Karpas-422 (cell line): Measurements from ENCODE around the gene ITGAD. TPM values are rescaled to one million over a fixed set of nuclear protein-coding genes. Genes with fewer than 3 reads are reported as not detected.

Source experiments
- DNase-seq: peaks from one replicate; pipeline ENCODE4 v3.0.0-alpha.2; 2015
- H2AFZ ChIP-seq: fragments of 200-600 bp; sonication (generic); 2 replicates; pipeline ENCODE4 v1.6.1; 2014; ENCODE audit warnings: antibody characterized with exemption, low read length, mixed read lengths
- H3K27ac ChIP-seq: fragments of 200-600 bp; sonication (generic); 2 replicates; pipeline ENCODE4 v1.5.1; 2014; ENCODE audit warnings: mild to moderate bottlenecking, low read length, moderate library complexity
- H3K27me3 ChIP-seq: fragments of 200-600 bp; sonication (generic); 2 replicates; pipeline ENCODE4 v1.6.1; 2014; ENCODE audit warnings: low read length, mixed read lengths
- H3K36me3 ChIP-seq: fragments of 200-600 bp; sonication (generic); 2 replicates; pipeline ENCODE4 v1.6.1; 2014; ENCODE audit warnings: low read length, mixed read lengths; ENCODE audit not compliant: insufficient read depth
- H3K4me1 ChIP-seq: fragments of 200-600 bp; sonication (generic); 2 replicates; pipeline ENCODE4 v1.6.1; 2014; ENCODE audit warnings: mild to moderate bottlenecking, low read length, mixed read lengths
- H3K4me2 ChIP-seq: fragments of 200-600 bp; sonication (generic); 2 replicates; pipeline ENCODE4 v1.6.1; 2014; ENCODE audit warnings: low read length, low read depth, mild to moderate bottlenecking; ENCODE audit not compliant: poor library complexity, severe bottlenecking
- H3K4me3 ChIP-seq: fragments of 200-600 bp; sonication (generic); 2 replicates; pipeline ENCODE4 v1.5.1; 2014; ENCODE audit warnings: mild to moderate bottlenecking, antibody characterized with exemption, low read length, mixed read lengths
- H3K79me2 ChIP-seq: fragments of 200-600 bp; sonication (generic); 2 replicates; pipeline ENCODE4 v1.6.1; 2014; ENCODE audit warnings: mild to moderate bottlenecking, low read length, mixed read lengths
- H3K9ac ChIP-seq: fragments of 200-600 bp; sonication (generic); 2 replicates; pipeline ENCODE4 v1.6.0; 2014; ENCODE audit warnings: low read length
- H3K9me2 ChIP-seq: fragments of 200-600 bp; sonication (generic), shearing (Covaris generic); replicated peaks from 2 replicates; pipeline ENCODE4 v1.6.0; 2014; ENCODE audit warnings: mild to moderate bottlenecking, low read length, moderate library complexity; ENCODE audit not compliant: insufficient read depth
- H3K9me3 ChIP-seq: fragments of 300-700, 200-600 bp; sonication (generic); 2 replicates; pipeline ENCODE4 v1.6.1; 2014; ENCODE audit warnings: low read length, mixed read lengths
- H4K20me1 ChIP-seq: fragments of 200-600 bp; sonication (generic); 2 replicates; pipeline ENCODE4 v1.6.1; 2014; ENCODE audit warnings: mild to moderate bottlenecking, antibody characterized with exemption, low read length, low read depth; ENCODE audit not compliant: insufficient read depth
- total RNA-seq: library from RNA; depleted of rRNA; stranded (reverse); fragments of >200 nt; shearing (Covaris generic); gene quantifications from 2 replicates; pipeline ENCODE4 v1.2.3, GENCODE V29; 2014; ENCODE audit warnings: low replicate concordance

The ITGAD gene
- total RNA-seq, 1 experiment from 2014 or later: not detected

- Histone ChIP-seq H3K4me3 (no peak overlapping the region), H2AFZ (no peak overlapping the region), H3K27me3 (no peaks in the 10 kb centered on the region), H3K36me3 (no peaks in the 10 kb centered on the region), H3K27ac (no peak overlapping the region), H3K9ac (no peak overlapping the region), H4K20me1 (no peaks in the 10 kb centered on the region), H3K4me2 (no peak overlapping the region), H3K9me2 (no peaks in the 10 kb centered on the region), H3K4me1 (no peaks in the 10 kb centered on the region), H3K9me3 (no peaks in the 10 kb centered on the region), H3K79me2 (no peaks in the 10 kb centered on the region)
- no peak for DNase-seq
Measured at GRCh38 chr16:31362476-31363405, 30.4 kb upstream of the ITGAD start.

DNA sequence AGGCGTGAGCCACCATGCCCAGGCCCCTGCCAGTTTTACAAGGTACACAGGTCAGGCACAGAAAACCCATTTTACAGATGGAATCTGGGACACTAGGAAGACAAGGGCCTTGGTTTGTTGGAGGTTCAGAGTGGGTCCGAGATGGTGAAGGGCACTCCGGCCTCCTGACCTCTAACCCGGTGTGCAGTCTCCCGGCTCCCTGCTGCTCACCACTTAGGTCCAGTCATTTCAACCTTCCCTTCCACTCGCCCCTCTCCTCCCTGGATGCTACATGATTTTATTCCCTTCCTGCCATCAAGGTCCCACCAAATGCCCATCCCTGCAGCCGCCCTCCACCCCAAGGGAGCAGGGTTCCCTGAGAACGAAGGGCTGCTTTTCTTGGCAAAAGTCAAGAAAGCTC, 29.4 kb upstream of the ITGAD start:
- DNase-seq: no peak
- Histone ChIP-seq H3K4me2 (no peak overlapping the region), H3K27ac (no peak overlapping the region), H3K9ac (no peak overlapping the region), H3K27me3 (no peaks in the 10 kb centered on the region), H3K9me3 (no peaks in the 10 kb centered on the region), H4K20me1 (no peaks in the 10 kb centered on the region), H2AFZ (no peak overlapping the region), H3K4me1 (no peaks in the 10 kb centered on the region), H3K79me2 (no peaks in the 10 kb centered on the region), H3K36me3 (no peaks in the 10 kb centered on the region), H3K4me3 (no peak overlapping the region), H3K9me2 (no peaks in the 10 kb centered on the region)

DNA sequence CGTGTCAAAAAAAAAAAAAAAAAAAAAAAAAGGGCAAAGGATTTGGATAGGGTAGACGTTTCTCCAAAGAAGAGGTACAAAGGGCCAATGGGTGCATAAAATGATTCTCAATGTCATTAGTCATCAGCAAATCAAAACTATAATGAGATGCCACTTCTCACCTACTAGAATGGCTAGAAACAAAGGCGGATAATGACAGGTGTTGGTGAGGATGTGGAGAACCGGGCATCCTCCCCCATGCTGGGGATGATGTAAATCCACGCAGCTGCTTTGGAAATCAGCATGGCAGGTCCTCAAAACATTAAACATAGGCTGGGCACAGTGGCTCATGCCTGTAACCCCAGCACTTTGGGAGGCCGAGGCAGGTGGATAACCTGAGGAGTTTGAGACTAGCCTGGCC, 28.7 kb upstream of the ITGAD start:
- Histone ChIP-seq H3K9ac (no peak overlapping the region), H3K9me2 (no peaks in the 10 kb centered on the region), H3K79me2 (no peaks in the 10 kb centered on the region), H3K27me3 (no peaks in the 10 kb centered on the region), H2AFZ (no peak overlapping the region), H3K36me3 (no peaks in the 10 kb centered on the region), H3K4me3 (no peak overlapping the region), H4K20me1 (no peaks in the 10 kb centered on the region), H3K4me2 (no peak overlapping the region), H3K27ac (no peak overlapping the region), H3K4me1 (no peaks in the 10 kb centered on the region), H3K9me3 (no peaks in the 10 kb centered on the region)
- DNase-seq: no peak

DNA sequence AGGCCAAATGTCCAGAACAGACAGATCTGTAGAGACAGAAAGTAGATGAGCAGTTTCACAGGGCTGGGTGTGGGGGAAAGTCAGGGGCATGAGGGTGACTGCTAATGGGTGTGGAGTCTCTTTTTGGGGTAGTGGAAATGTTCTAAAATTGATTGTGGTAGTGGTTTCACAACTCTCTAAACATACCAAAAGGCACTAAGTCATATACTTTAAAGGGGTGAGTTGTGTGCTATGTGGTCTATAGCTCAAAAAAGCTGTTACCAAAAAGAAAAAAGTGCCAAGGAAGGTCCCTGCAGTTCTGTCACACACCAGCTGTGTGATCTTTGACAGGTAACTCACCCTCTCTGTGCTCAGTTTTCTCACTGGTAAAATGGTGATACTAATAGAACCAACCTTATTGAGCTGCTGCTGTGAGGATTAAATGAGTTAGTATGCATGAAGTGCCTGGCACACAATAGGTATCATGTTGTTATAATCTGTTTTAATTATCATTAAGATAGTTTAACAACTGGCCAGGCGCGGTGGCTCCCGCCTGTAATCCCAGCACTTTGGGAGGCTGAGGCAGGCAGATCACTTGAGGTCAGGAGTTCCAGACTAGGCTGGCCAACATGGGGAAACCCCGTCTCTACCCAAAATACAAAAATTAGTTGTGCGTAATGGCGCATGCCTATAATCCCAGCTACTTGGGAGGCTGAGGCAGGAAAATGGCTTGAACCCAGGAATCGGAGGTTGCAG, 27.8 kb upstream of the ITGAD start:
- no peaks in the 10 kb centered on the region for H4K20me1 ChIP-seq
- no peak overlapping the region for H2AFZ ChIP-seq
- H3K27ac ChIP-seq: no peak overlapping the region
- H3K9me3 ChIP-seq: no peaks in the 10 kb centered on the region
- DNase-seq: no peak
- H3K79me2 ChIP-seq: no peaks in the 10 kb centered on the region
- H3K27me3 ChIP-seq: no peaks in the 10 kb centered on the region
- H3K4me3 ChIP-seq: no peak overlapping the region
- no peak overlapping the region for H3K9ac ChIP-seq
- no peaks in the 10 kb centered on the region for H3K4me1 ChIP-seq
- H3K9me2 ChIP-seq: no peaks in the 10 kb centered on the region
- H3K36me3 ChIP-seq: no peaks in the 10 kb centered on the region
- no peak overlapping the region for H3K4me2 ChIP-seq

DNA sequence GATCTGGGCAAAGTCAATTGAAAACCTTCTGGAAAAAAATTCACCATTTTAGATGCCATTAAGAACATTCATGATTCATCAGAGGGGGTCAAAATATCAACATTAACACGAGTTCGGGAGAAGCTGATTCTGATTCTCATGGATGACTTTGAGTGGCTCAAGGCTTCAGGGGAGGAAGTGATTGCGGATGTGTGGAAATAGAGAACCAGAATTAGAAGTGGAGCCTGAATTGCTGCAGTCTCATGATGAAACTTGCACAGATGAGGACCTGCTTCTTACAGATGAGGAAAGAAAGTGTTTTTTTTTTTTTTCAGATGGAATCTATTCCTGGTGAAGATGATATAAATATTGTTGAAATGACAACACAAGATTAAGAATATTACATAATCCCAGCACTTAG, 25.3 kb upstream of the ITGAD start:
- Histone ChIP-seq H3K4me1 (no peaks in the 10 kb centered on the region), H2AFZ (no peak overlapping the region), H3K36me3 (no peaks in the 10 kb centered on the region), H3K27ac (no peak overlapping the region), H3K9me3 (no peaks in the 10 kb centered on the region), H3K79me2 (no peaks in the 10 kb centered on the region), H3K27me3 (no peaks in the 10 kb centered on the region), H3K4me2 (no peak overlapping the region), H3K4me3 (no peak overlapping the region), H3K9me2 (no peaks in the 10 kb centered on the region), H3K9ac (no peak overlapping the region), H4K20me1 (no peaks in the 10 kb centered on the region)
- DNase-seq: no peak

DNA sequence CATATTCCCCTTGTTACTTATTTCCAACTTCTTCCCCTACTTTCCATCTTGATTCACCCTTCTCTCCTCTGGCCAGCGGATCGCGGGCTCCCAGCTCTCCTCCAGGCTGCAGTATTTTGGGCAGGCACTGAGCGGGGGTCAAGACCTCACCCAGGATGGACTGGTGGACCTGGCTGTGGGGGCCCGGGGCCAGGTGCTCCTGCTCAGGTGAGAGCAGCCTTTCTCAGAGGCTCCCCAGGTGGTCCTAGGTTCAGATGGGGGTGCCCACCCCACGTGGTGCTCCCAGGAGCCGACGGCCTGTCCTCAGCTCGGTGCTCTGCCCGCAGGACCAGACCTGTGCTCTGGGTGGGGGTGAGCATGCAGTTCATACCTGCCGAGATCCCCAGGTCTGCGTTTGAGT, 22.1 kb upstream of the ITGAD start:
- no peak for DNase-seq
- Histone ChIP-seq H3K4me2 (no peak overlapping the region), H3K9me2 (no peaks in the 10 kb centered on the region), H3K27ac (no peak overlapping the region), H3K27me3 (no peaks in the 10 kb centered on the region), H3K9me3 (no peaks in the 10 kb centered on the region), H3K36me3 (no peaks in the 10 kb centered on the region), H3K4me3 (no peak overlapping the region), H3K4me1 (no peaks in the 10 kb centered on the region), H2AFZ (no peak overlapping the region), H3K9ac (no peak overlapping the region), H3K79me2 (no peaks in the 10 kb centered on the region), H4K20me1 (no peaks in the 10 kb centered on the region)

- Histone ChIP-seq H3K9me3 (no peaks in the 10 kb centered on the region), H3K27me3 (no peaks in the 10 kb centered on the region), H2AFZ (no peak overlapping the region), H3K36me3 (no peaks in the 10 kb centered on the region), H4K20me1 (no peaks in the 10 kb centered on the region), H3K9me2 (no peaks in the 10 kb centered on the region), H3K4me2 (no peak overlapping the region), H3K79me2 (no peaks in the 10 kb centered on the region), H3K9ac (no peak overlapping the region), H3K27ac (no peak overlapping the region), H3K4me3 (no peak overlapping the region), H3K4me1 (no peaks in the 10 kb centered on the region)
- no peak for DNase-seq
Measured at GRCh38 chr16:31371619-31372484, 21.3 kb upstream of the ITGAD start.

GRCh38 chr16:31373235-31373634, 19.9 kb upstream of the ITGAD start:
- Histone ChIP-seq H3K27ac (no peak overlapping the region), H3K36me3 (no peaks in the 10 kb centered on the region), H3K9me2 (no peaks in the 10 kb centered on the region), H3K27me3 (no peaks in the 10 kb centered on the region), H4K20me1 (no peaks in the 10 kb centered on the region), H3K4me3 (no peak overlapping the region), H3K9ac (no peak overlapping the region), H2AFZ (no peak overlapping the region), H3K4me2 (no peak overlapping the region), H3K4me1 (no peaks in the 10 kb centered on the region), H3K9me3 (no peaks in the 10 kb centered on the region), H3K79me2 (no peaks in the 10 kb centered on the region)
- DNase-seq: no peak
